Transverse colon (tissue), 4 donors: Measurements from ENCODE around the gene IL18BP.

ENCODE experiments used
- EP300 ChIP-seq: sonication (generic); formaldehyde crosslinking; IDR thresholded peaks from one replicate; pipeline ENCODE4 v1.6.1; 2017; ENCODE audit warnings: antibody characterized with exemption, low read depth
- POLR2A ChIP-seq: fragments of 450-650 bp; IDR thresholded peaks from one replicate; pipeline ENCODE4 v1.6.1; 2016; ENCODE audit warnings: antibody characterized with exemption, mild to moderate bottlenecking, moderate library complexity
- POLR2AphosphoS5 ChIP-seq, 3 donors: sonication (generic); formaldehyde crosslinking; IDR thresholded peaks; one replicate each; pipeline ENCODE4 v1.6.1; 2016; ENCODE audit warnings: antibody characterized with exemption in 3 of 3
- TF ChIP-seq, protein P1 (sequence below), 5 experiments: fragments of 200-600 bp in 3 of 5; fragments of 450-650 bp in 2 of 5; sonication (generic) in 3 of 5; IDR thresholded peaks; 1 replicate in 2 of 5; 2 replicates in 3 of 5; pipeline ENCODE4 v1.5.1; 2016 to 2017; ENCODE audit warnings: antibody characterized with exemption in 5 of 5, inconsistent platforms in 3 of 5, mild to moderate bottlenecking in 2 of 5, moderate library complexity in 1 of 5

DNA sequence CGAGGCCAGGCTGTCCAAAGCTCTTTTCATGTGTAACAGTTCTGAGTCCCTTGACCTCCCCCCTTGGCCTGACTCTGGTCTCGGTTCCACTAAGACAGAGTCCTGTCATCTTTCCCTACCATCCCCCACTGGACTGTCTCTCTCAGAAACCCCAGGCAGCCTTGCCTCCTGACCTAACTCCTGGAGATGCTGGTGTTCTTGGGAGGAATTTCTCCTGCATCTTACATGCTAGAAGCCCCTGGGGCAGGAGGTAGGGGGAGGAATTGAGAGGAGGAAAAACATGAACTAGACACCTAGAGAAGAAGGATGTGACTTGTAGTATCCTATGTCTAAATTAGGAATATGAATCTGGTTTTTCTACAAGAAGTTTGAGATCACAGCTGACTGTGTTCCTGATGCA is 648 bp upstream of the IL18BP start:
- TF ChIP-seq, protein P1, sequence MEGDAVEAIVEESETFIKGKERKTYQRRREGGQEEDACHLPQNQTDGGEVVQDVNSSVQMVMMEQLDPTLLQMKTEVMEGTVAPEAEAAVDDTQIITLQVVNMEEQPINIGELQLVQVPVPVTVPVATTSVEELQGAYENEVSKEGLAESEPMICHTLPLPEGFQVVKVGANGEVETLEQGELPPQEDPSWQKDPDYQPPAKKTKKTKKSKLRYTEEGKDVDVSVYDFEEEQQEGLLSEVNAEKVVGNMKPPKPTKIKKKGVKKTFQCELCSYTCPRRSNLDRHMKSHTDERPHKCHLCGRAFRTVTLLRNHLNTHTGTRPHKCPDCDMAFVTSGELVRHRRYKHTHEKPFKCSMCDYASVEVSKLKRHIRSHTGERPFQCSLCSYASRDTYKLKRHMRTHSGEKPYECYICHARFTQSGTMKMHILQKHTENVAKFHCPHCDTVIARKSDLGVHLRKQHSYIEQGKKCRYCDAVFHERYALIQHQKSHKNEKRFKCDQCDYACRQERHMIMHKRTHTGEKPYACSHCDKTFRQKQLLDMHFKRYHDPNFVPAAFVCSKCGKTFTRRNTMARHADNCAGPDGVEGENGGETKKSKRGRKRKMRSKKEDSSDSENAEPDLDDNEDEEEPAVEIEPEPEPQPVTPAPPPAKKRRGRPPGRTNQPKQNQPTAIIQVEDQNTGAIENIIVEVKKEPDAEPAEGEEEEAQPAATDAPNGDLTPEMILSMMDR (IDR thresholded peaks at IDR 0.05), result no peak
- no peak for TF ChIP-seq POLR2A
- TF ChIP-seq POLR2AphosphoS5 (IDR thresholded peaks at IDR 0.05), result no peak
- no peak for TF ChIP-seq EP300
